RWPE1 (cell line): Measurements from ENCODE around the gene D2HGDH.
"Not testable (repeated sequence)": the region's sequence is repeated elsewhere in the genome, so short reads cannot be mapped to it uniquely, and the experiment has no call there.

Experiments used
- CTCF ChIA-PET: fragments of 350-600 bp; sonication (Branson Sonifier 250); formaldehyde crosslinking; extraction: SDS; loops from one replicate; lab custom pipeline; 2021; lab: Yijun Ruan, JAX
- POLR2A ChIA-PET: fragments of 400-600 bp; formaldehyde crosslinking; extraction: SDS; loops from one replicate; lab custom pipeline; 2020; ENCODE audit warnings: antibody characterized with exemption; ENCODE audit not compliant: low non-redundant PET; lab: Yijun Ruan, JAX
- DNase-seq: peaks from one replicate; pipeline ENCODE4 v3.0.0; 2012; ENCODE audit warnings: low spot score
- H3K27ac ChIP-seq: fragments of 450-650 bp; 2 replicates; pipeline ENCODE4 v1.5.1; 2017
- TF ChIP-seq, protein P1 (sequence below): fragments of 450-650 bp; conservative IDR thresholded peaks from 2 replicates; pipeline ENCODE4 v1.5.1; 2017; ENCODE audit warnings: low read depth, mild to moderate bottlenecking

Gene D2HGDH

GRCh38 chr2:241817126-241817820, 82.8 kb downstream of the D2HGDH start:
- H3K27ac ChIP-seq: no peak overlapping the region
- TF ChIP-seq, protein P1, sequence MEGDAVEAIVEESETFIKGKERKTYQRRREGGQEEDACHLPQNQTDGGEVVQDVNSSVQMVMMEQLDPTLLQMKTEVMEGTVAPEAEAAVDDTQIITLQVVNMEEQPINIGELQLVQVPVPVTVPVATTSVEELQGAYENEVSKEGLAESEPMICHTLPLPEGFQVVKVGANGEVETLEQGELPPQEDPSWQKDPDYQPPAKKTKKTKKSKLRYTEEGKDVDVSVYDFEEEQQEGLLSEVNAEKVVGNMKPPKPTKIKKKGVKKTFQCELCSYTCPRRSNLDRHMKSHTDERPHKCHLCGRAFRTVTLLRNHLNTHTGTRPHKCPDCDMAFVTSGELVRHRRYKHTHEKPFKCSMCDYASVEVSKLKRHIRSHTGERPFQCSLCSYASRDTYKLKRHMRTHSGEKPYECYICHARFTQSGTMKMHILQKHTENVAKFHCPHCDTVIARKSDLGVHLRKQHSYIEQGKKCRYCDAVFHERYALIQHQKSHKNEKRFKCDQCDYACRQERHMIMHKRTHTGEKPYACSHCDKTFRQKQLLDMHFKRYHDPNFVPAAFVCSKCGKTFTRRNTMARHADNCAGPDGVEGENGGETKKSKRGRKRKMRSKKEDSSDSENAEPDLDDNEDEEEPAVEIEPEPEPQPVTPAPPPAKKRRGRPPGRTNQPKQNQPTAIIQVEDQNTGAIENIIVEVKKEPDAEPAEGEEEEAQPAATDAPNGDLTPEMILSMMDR: no peak
- CTCF ChIA-PET: no interaction called here
- no peak for DNase-seq
- POLR2A ChIA-PET: no interaction called here

DNA sequence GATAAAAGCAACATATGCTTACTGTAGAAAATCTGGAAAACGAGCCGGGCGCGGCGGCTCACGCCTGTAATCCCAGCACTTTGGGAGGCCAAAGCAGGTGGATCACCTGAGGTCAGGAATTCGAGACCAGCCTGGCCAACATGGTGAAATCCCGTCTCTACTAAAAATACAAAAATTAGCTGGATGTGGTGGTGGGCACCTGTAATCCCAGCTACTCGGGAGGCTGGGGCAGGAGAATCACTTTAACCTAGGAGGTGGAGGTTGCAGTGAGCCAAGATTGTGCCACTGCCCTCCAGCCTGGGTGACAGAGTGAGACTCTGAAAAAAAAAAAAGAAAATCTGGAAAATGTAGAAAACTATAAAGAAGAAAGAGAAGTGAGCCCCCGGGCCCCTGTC, 83.4 kb downstream of the D2HGDH start:
- DNase-seq, CTCF ChIA-PET, H3K27ac ChIP-seq, POLR2A ChIA-PET: not testable (repeated sequence)
